ENCODE results near the gene WSB2. TPM values are rescaled to one million over a fixed set of nuclear protein-coding genes. Genes with fewer than 3 reads are reported as not detected.
"Not testable (repeated sequence)": the region's sequence is repeated elsewhere in the genome, so short reads cannot be mapped to it uniquely, and the experiment has no call there.

WSB2 gene
- total and polyA plus RNA-seq, 10 of the 15 experiments (the other 5 are each of a cell fraction or from before 2014, with no cell fraction given), result 18.3 to 82.6 (median 43.7) TPM

GRCh38 chr12:118010903-118011302 lies 50.1 kb downstream of the WSB2 start:
- intact Hi-C loops (cut with micrococcal nuclease; ENCODE audit: unreplicated experiment) (no loop called here), in situ Hi-C loops (cut with MboI) (no loop called here)
- RAD21 ChIA-PET (ENCODE audit: unreplicated experiment), result no interaction called here
- Histone ChIP-seq H3K4me3 (no peak overlapping the region), H3K4me1 (ENCODE audit: control insufficient read depth, insufficient read depth, low read length) (no peaks in the 10 kb centered on the region), H3K27me3 (replicated peaks in 1 of 2; ENCODE audit: control insufficient read depth in 2 of 2, insufficient read depth in 2 of 2, low read length in 1 of 2) (no peaks in the 10 kb centered on the region), H2AFZ (ENCODE audit: control insufficient read depth, low read depth, low read length) (no peak overlapping the region), H3K27ac (ENCODE audit: control insufficient read depth, insufficient read depth) (no peak overlapping the region), H3K36me3 (ENCODE audit: control insufficient read depth in 2 of 2, insufficient read depth in 2 of 2, low read length in 1 of 2) (no peaks in the 10 kb centered on the region), H3K9me3 (replicated peaks; ENCODE audit: control insufficient read depth, insufficient read depth, low read length) (no peaks in the 10 kb centered on the region; the same call in 2 of the 3 replicates), H4K20me1 (ENCODE audit: control insufficient read depth, insufficient read depth) (no peaks in the 10 kb centered on the region), H3K79me2 (ENCODE audit: control insufficient read depth, insufficient read depth, low read length) (no peaks in the 10 kb centered on the region), H3K4me2 (ENCODE audit: control insufficient read depth, insufficient read depth) (no peak overlapping the region), H3K9ac (ENCODE audit: control insufficient read depth, insufficient read depth, low read length) (no peak overlapping the region)
- TF ChIP-seq PKNOX1 (IDR thresholded peaks at IDR 0.05) (no peak), POLR2AphosphoS2 (IDR thresholded peaks at IDR 0.05; ENCODE audit: low read depth, low read length) (no peak), STAT3 (IDR thresholded peaks at IDR 0.05; ENCODE audit: low read depth, low read length) (no peak), JUND (IDR thresholded peaks at IDR 0.05; ENCODE audit: low read depth, low read length) (no peak), HCFC1 (IDR thresholded peaks at IDR 0.05; ENCODE audit: low read length) (no peak), ZBTB4 (CRISPR knock-in tag; IDR thresholded peaks at IDR 0.05) (no peak), ZNF217 (IDR thresholded peaks at IDR 0.05) (no peak), PAX8 (IDR thresholded peaks at IDR 0.05) (no peak), NFYB (IDR thresholded peaks at IDR 0.05; ENCODE audit: insufficient read depth, low read depth, low read length) (no peak), ETV6 (conservative IDR thresholded peaks at IDR 0.05 in 1 of 2, IDR thresholded peaks at IDR 0.05 in 1 of 2; ENCODE audit: borderline replicate concordance in 1 of 2, low read depth in 1 of 2) (no peak), GATAD2B (conservative IDR thresholded peaks at IDR 0.05; ENCODE audit: low read depth) (no peak), RFX5 (IDR thresholded peaks at IDR 0.05; ENCODE audit: low read depth, low read length) (no peak), ZNF274 (IDR thresholded peaks at IDR 0.05; ENCODE audit: insufficient read depth, insufficient read length) (no peak)
- DNase-seq (ENCODE audit: low read depth, low spot score), result no peak
- no TSS peak for BruUV-seq (replicated peaks)
- WGBS (ENCODE audit: insufficient coverage, insufficient replicate concordance, low lambda C conversion rate, missing lambda C conversion rate), result 100% methylated on average over 3 of the region's 3 CpGs
- SMC1A ChIA-PET (ENCODE audit: uncharacterized antibody, unreplicated experiment), result no interaction called here
- CTCF ChIA-PET, result no interaction called here
- POLR2A ChIA-PET, result no interaction called here
- no peak for ATAC-seq
- no peak for FAIRE-seq

GRCh38 chr12:117999806-118000205 lies 61.2 kb downstream of the WSB2 start:
- ATAC-seq; in situ Hi-C loops (cut with MboI); DNase-seq (ENCODE audit: low read depth, low spot score); H3K9me3 ChIP-seq (replicated peaks; ENCODE audit: control insufficient read depth, insufficient read depth, low read length); BruUV-seq (replicated peaks); H3K4me1 ChIP-seq (ENCODE audit: control insufficient read depth, insufficient read depth, low read length); H3K79me2 ChIP-seq (ENCODE audit: control insufficient read depth, insufficient read depth, low read length); H3K4me2 ChIP-seq (ENCODE audit: control insufficient read depth, insufficient read depth); H3K27me3 ChIP-seq (replicated peaks in 1 of 2; ENCODE audit: control insufficient read depth in 2 of 2, insufficient read depth in 2 of 2, low read length in 1 of 2); FAIRE-seq; POLR2A ChIA-PET; SMC1A ChIA-PET (ENCODE audit: uncharacterized antibody, unreplicated experiment); H3K27ac ChIP-seq (ENCODE audit: control insufficient read depth, insufficient read depth); H3K36me3 ChIP-seq (ENCODE audit: control insufficient read depth in 2 of 2, insufficient read depth in 2 of 2, low read length in 1 of 2); H3K4me3 ChIP-seq; RAD21 ChIA-PET (ENCODE audit: unreplicated experiment); intact Hi-C loops (cut with micrococcal nuclease; ENCODE audit: unreplicated experiment); H3K9ac ChIP-seq (ENCODE audit: control insufficient read depth, insufficient read depth, low read length); H4K20me1 ChIP-seq (ENCODE audit: control insufficient read depth, insufficient read depth); H2AFZ ChIP-seq (ENCODE audit: control insufficient read depth, low read depth, low read length): not testable (repeated sequence)
- CTCF ChIA-PET, result interaction anchor here (1.5 kb wide), 1 partner anchor 57 kb away, joined by 3 read pairs; no protein-coding TSS in a partner anchor
- 4% methylated on average over 2 of the region's 2 CpGs for whole genome bisulfite sequencing (ENCODE audit: insufficient coverage, insufficient replicate concordance, low lambda C conversion rate, missing lambda C conversion rate)
